Nephron progenitor cell (in vitro differentiated cells): ENCODE data around the gene INTS11.

ENCODE experiments used
- DNase-seq: peaks from one replicate; pipeline ENCODE4 v3.0.0; 2021
- H3K27ac Mint-ChIP-seq: 2 replicates; pipeline ENCODE4 v1.8.0; 2021; ENCODE audit warnings: mild to moderate bottlenecking, moderate library complexity, mixed read lengths
- H3K27me3 Mint-ChIP-seq: 2 replicates; pipeline ENCODE4 v1.8.0; 2021; ENCODE audit warnings: mild to moderate bottlenecking, low read depth, mixed read lengths; ENCODE audit not compliant: poor library complexity
- H3K36me3 Mint-ChIP-seq: 2 replicates; pipeline ENCODE4 v1.8.0; 2021; ENCODE audit warnings: low read depth, mixed read lengths
- H3K4me1 Mint-ChIP-seq: 2 replicates; pipeline ENCODE4 v1.8.0; 2021; ENCODE audit warnings: mixed read lengths
- H3K4me3 Mint-ChIP-seq: 2 replicates; pipeline ENCODE4 v1.8.0; 2021; ENCODE audit warnings: mild to moderate bottlenecking, moderate library complexity, mixed read lengths
- H3K9me3 Mint-ChIP-seq: 2 replicates; pipeline ENCODE4 v1.8.0; 2021; ENCODE audit warnings: mild to moderate bottlenecking, moderate library complexity, mixed read lengths
- CTCF ChIP-seq: fragments of 200-600 bp; sonication (generic); IDR thresholded peaks from 2 replicates; pipeline ENCODE4 v1.5.0; 2021; ENCODE audit warnings: antibody characterized with exemption

The INTS11 gene

GRCh38 chr1:1354271-1355247, 30.1 kb upstream of the INTS11 start:
- H3K36me3 Mint-ChIP-seq = no peaks in the 10 kb centered on the region
- peaks cover 53% of the 10 kb centered on the region for H3K4me1 Mint-ChIP-seq
- H3K9me3 Mint-ChIP-seq = no peaks in the 10 kb centered on the region
- peak; percentile 42 for DNase-seq
- peak overlapping the region; percentile 76 for H3K4me3 Mint-ChIP-seq
- TF ChIP-seq CTCF = no peak
- no peak overlapping the region for H3K27ac Mint-ChIP-seq
- H3K27me3 Mint-ChIP-seq = peaks cover 3% of the 10 kb centered on the region

- no peak for TF ChIP-seq CTCF
- peak; percentile 31 for DNase-seq
- Mint-ChIP-seq H3K4me3 (peak overlapping the region; percentile 18), H3K27me3 (peaks cover 3% of the 10 kb centered on the region), H3K27ac (no peak overlapping the region), H3K9me3 (no peaks in the 10 kb centered on the region), H3K36me3 (no peaks in the 10 kb centered on the region), H3K4me1 (peaks cover 43% of the 10 kb centered on the region)
These were observed 29.1 kb upstream of the INTS11 start for GRCh38 chr1:1353389-1354151.

- Mint-ChIP-seq H3K9me3 (no peaks in the 10 kb centered on the region), H3K4me3 (peak overlapping the region; percentile 73), H3K27ac (no peak overlapping the region), H3K27me3 (peaks cover 3% of the 10 kb centered on the region), H3K4me1 (peaks cover 40% of the 10 kb centered on the region), H3K36me3 (no peaks in the 10 kb centered on the region)
- TF ChIP-seq CTCF = no peak
- DNase-seq = no peak
These were observed 28.4 kb upstream of the INTS11 start for GRCh38 chr1:1352786-1353388.

GRCh38 chr1:1351511-1352427, 27.3 kb upstream of the INTS11 start:
- peak overlapping the region; percentile 73 for H3K4me3 Mint-ChIP-seq
- peaks cover 3% of the 10 kb centered on the region for H3K27me3 Mint-ChIP-seq
- H3K27ac Mint-ChIP-seq = peak overlapping the region; percentile 80
- H3K36me3 Mint-ChIP-seq = no peaks in the 10 kb centered on the region
- peaks cover 42% of the 10 kb centered on the region for H3K4me1 Mint-ChIP-seq
- no peak for TF ChIP-seq CTCF
- peak; percentile 61 for DNase-seq
- H3K9me3 Mint-ChIP-seq = no peaks in the 10 kb centered on the region
